Right hindlimb (tissue), 1 donor: ENCODE data around the gene TMEM145.

Experiments
- DNase-seq: peaks from one replicate; pipeline ENCODE4 v3.0.0-alpha.2; 2018

Gene TMEM145

GRCh38 chr19:42278452-42279154 lies 34.5 kb upstream of the TMEM145 start:
- no peak for DNase-seq

DNA sequence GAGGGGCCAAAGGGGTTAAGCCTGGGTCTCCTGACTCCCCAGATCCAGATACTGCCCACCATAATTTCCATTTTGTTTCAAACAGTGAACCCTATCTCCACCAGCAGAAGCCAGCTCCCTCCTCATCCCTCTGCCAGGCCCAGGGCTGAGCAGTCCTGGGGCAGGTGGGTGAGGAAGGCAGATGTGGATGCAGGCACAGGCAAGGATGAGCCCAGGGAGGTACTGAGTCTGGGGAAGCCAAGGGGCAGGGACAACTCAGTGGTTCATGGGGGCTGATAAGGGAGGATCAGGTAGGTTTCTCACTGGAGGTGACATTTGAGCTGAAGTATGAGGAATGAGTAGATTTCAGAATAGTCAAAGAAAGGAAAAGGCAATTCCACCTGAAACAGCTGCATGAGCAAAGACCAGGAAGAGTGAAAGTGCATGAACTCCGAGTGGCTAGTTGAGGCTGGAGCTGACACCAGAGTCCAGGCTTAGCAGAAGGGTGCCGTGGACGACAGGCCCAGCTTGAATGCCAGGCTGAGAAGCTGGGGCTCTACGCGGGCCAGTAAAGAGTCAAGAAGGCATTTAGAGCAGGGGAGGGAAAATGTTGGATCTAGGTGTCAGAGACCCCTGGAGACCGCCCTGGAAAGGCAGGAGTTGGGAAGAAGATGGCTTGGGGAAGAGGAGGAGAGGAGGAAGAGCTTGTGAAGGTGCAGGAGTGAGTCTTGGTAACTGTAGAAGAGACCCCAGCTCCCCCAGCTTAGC lies 33.8 kb upstream of the TMEM145 start:
- no peak for DNase-seq

GRCh38 chr19:42279902-42280814 lies 33.0 kb upstream of the TMEM145 start:
- DNase-seq, result peak; percentile 96

GRCh38 chr19:42280815-42281145 lies 32.3 kb upstream of the TMEM145 start:
- DNase-seq, result no peak

DNA sequence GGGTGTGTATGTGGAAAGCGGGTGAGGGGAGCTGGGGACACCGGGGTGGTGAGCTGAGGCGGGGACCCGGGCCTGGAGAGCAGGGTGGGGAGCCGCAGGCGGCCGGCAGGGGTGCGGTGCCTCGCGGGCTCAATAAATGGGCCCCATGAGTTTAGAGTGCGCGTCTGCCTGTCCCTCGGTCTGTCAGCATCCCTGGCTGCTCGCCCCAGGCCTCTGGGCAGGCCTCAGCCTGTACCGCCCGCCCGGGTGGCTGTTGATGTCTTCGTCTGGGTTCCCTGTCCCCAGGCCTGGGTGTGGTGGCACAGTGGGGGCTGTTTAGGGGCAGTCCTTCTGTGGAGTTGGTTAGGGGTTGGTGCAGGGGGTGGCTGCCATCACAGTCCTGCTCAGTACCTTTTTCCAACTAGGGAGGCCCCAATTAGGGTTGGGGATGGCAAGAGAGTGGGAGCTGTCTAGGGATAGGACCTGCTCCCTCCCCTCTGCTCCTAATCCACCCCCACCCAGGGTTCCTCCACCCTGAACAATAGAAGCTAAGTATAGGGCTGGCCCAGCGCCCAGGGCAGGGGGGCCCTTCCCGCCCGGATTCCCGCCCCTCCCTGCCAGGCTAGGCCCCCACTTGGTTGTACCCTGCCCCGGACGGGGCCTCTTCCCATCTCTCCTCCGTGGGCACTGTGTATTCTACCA lies 31.8 kb upstream of the TMEM145 start:
- peak; percentile 81 for DNase-seq

GRCh38 chr19:42281827-42282762 lies 31.0 kb upstream of the TMEM145 start:
- DNase-seq, result no peak

GRCh38 chr19:42282819-42283187 lies 30.3 kb upstream of the TMEM145 start:
- DNase-seq, result no peak

- peak; percentile 98 for DNase-seq
These were observed 29.7 kb upstream of the TMEM145 start for GRCh38 chr19:42283188-42284065.

GRCh38 chr19:42284066-42284501 lies 29.0 kb upstream of the TMEM145 start:
- DNase-seq, result peak; percentile 89

DNA sequence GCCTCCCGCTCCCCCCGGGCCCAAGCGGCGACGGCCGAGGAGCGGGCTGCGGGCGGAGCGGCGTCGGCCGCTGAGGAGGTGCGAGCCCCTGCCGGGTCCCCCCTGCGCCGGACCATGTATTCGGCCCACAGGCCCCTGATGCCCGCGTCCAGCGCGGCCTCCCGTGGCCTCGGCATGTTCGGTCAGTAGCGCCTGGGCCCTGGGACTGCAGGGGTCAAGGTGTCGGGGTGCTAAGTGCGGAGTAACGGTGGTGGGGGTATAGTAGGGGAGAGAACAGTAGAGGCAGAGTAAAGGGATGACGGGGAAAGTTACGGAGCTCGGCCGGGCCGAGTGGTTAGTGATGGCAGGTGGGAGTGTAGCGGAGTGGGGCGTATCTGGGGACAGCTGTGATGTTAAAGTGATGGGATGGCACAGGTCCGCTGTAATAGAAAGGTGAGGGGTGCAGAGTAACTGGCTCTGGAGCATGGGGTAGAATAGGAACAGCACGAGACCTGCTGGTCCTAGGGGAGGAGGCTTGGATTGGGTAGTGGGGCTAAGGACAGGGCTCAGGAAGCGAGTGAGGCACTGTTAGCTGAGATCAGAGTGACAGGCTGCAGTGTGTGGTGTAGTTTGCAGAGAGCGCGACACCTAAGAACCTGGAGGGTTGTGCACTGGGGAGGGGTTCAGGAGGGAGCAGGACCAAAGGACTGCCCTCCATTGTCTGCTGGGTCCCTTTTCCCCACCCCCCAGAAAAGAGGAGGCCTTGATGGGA lies 28.3 kb upstream of the TMEM145 start:
- no peak for DNase-seq

DNA sequence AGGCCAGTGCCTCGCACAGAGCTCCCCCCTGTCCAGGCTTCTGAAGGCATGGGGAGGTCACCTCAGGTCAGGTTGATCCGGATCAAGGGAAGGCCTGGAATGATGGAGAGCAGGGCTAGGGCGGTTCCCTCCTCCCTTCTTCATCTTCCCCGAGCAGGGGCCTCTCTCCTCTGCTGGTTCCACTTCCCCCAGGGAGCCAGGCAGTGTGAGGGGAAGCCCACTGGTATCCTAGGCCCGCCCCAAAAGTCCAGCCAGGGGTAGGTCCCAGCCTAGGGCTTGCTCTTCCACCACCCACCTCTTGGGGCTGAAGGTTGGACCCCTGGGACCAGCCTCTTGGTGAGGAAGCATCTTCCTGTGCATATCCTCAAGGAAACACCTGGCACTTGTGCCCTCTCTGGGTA lies 27.6 kb upstream of the TMEM145 start:
- no peak for DNase-seq

GRCh38 chr19:42285988-42286348 lies 27.1 kb upstream of the TMEM145 start:
- DNase-seq, result no peak

DNA sequence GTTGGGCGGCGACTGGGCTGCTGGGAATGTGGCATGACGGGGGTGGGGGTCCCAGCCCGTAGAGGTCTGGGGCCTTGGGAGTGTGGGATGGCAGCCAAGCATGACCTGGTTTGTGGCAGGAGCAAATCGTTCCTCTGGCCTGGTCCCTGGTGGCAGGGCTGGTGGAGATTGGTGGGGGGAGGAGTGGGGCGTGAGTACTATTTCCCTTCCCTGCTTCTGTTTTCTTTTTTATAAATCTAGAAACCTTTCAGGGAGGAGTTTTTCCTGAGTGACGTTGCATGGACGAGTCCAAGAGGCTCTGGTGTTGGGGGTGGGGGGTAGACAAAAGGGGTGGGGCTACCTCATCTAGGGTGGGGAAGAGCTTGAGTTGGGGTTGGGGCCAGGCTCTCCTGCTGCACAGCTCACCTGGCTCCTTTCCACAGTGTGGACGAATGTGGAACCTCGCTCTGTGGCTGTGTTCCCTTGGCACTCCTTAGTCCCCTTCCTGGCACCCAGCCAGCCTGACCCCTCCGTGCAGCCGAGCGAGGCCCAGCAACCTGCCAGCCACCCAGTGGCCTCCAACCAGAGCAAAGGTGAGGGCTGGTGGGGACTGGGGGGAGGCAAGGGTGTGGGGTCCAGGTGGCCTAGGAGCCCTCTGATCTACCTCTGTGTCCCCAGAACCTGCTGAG lies 26.6 kb upstream of the TMEM145 start:
- peak; percentile 65 for DNase-seq

DNA sequence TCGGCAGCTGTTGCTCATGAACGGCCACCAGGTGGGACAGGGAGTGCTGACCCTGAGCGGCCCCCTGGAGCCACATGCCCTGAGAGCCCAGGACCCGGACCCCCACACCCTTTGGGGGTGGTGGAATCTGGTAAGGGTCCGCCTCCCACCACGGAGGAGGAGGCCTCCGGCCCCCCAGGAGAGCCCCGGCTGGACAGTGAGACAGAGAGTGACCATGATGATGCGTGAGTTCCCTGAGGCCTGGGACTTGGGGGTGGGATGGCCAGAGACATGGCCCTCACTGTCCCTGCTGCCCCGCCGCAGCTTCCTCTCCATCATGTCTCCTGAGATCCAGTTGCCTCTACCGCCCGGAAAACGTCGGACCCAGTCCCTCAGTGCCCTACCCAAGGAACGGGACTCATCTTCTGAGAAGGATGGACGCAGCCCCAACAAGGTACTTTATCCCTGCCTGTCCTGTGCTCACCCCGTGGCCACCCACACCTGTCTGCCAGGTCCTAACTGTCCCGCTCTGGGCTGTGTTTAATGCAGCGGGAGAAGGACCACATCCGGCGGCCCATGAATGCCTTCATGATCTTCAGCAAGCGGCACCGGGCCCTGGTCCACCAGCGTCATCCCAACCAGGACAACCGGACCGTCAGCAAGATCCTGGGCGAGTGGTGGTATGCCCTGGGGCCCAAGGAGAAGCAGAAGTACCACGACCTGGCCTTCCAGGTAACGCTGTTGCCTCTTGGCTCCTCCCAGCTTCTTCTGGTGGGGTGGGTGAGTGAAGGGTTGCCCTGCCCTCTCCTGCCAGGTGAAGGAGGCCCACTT lies 25.9 kb upstream of the TMEM145 start:
- no peak for DNase-seq

DNA sequence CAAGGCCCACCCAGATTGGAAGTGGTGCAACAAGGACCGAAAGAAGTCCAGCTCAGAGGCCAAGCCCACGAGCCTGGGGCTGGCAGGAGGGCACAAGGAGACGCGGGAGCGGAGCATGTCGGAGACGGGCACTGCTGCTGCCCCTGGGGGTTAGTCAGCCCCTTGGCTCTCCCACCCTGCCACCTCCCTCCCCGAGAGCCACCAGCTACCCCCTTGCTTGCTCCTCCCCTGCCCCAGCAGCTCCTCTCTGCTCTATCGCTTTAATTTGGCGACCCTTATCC lies 25.3 kb upstream of the TMEM145 start:
- no peak for DNase-seq

- no peak for DNase-seq
These were observed 24.7 kb upstream of the TMEM145 start for GRCh38 chr19:42288387-42288786.

DNA sequence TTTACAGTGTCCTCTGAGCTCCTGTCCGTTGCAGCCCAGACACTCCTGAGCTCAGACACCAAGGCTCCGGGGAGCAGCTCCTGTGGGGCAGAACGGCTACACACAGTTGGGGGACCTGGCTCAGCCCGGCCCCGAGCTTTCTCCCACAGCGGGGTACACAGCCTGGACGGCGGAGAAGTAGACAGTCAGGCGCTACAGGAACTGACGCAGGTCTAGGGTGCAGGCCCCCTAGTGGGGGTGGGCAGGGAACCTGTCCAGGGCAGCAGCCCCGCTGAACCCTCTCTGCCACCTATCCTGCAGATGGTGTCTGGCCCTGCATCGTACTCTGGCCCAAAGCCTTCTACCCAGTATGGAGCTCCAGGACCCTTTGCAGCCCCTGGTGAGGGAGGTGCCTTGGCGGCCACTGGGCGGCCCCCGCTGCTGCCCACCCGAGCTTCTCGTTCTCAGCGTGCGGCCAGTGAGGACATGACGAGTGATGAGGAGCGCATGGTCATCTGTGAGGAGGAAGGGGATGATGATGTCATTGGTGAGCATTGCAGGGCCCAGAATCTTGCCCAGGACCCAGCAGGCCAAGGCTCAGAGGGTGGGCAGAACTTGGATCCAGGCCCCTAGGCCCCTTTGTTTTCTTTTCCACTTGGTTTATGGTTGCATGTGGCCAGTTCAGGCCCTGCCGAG lies 24.1 kb upstream of the TMEM145 start:
- peak; percentile 16 for DNase-seq

DNA sequence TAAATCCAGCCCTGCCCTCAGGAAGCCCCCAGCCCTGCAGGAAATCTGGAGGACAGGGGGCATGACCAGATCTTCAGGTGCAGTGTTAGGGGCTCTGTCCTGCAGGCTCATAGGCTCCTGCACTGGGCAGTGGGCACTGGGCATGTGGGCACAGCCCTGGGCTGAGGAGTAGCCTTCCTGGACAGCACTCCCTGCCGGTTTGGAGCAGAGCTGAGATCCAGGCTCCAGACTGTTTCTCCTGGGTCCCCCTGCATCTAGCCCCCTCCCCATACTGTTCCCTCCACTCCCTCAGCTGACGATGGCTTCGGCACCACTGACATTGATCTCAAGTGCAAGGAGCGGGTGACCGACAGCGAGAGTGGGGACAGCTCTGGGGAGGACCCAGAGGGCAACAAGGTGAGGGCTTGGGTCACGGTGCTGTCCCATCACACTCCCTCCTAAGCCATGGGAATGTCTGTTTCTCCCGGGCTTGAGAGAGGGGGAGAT lies 23.5 kb upstream of the TMEM145 start:
- no peak for DNase-seq
